Thyroid gland (tissue), 4 donors: ENCODE data around the gene DNM3.

ENCODE experiments used
- CTCF ChIP-seq, 6 experiments: fragments of 200-600 bp in 3 of 6; fragments of 450-650 bp in 3 of 6; sonication (generic) in 3 of 6; IDR thresholded peaks; one replicate each; pipeline ENCODE4 v1.5.1; 2016 to 2019; ENCODE audit warnings: antibody characterized with exemption in 6 of 6, mild to moderate bottlenecking in 2 of 6, inconsistent platforms in 1 of 6, moderate library complexity in 1 of 6
- POLR2A ChIP-seq, 2 donors: fragments of 450-650 bp; IDR thresholded peaks; one replicate each; pipeline ENCODE4 v1.6.1; 2017; ENCODE audit warnings: antibody characterized with exemption in 2 of 2, mild to moderate bottlenecking in 2 of 2, moderate library complexity in 1 of 2

GRCh38 chr1:172339842-172340241 lies 498.5 kb downstream of the DNM3 start:
- TF ChIP-seq CTCF (IDR thresholded peaks at IDR 0.05): no peak
- no peak for TF ChIP-seq POLR2A (IDR thresholded peaks at IDR 0.05)
